Thyroid gland (tissue), 4 donors: Measurements from ENCODE around the gene SLC7A14.

Experiments used
- POLR2A ChIP-seq, 2 donors: fragments of 450-650 bp; IDR thresholded peaks; one replicate each; pipeline ENCODE4 v1.6.1; 2017; ENCODE audit warnings: antibody characterized with exemption in 2 of 2, mild to moderate bottlenecking in 2 of 2, moderate library complexity in 1 of 2
- TF ChIP-seq, protein P1 (sequence below), 6 experiments: fragments of 200-600 bp in 3 of 6; fragments of 450-650 bp in 3 of 6; sonication (generic) in 3 of 6; IDR thresholded peaks; one replicate each; pipeline ENCODE4 v1.5.1; 2016 to 2019; ENCODE audit warnings: antibody characterized with exemption in 6 of 6, mild to moderate bottlenecking in 2 of 6, inconsistent platforms in 1 of 6, moderate library complexity in 1 of 6

DNA sequence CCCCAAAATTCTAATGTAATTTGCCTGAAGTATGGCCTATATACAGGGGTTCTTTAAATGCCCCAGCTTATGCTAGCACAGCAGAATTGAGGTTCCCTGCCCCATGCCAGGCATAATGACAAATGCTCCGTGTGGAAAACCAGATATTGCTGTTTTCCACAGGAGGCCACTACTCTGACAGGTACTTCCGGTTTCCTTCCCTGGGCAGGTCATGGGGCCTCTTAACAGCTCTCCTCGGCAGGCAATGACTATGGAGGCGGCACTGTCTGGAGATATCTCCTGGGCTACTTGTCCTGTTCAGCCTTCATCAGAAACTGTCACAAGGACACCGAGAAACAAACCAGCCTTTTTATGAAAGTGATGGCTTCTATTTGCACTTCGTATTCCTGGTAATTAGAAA, 54.8 kb downstream of the SLC7A14 start:
- TF ChIP-seq, protein P1, sequence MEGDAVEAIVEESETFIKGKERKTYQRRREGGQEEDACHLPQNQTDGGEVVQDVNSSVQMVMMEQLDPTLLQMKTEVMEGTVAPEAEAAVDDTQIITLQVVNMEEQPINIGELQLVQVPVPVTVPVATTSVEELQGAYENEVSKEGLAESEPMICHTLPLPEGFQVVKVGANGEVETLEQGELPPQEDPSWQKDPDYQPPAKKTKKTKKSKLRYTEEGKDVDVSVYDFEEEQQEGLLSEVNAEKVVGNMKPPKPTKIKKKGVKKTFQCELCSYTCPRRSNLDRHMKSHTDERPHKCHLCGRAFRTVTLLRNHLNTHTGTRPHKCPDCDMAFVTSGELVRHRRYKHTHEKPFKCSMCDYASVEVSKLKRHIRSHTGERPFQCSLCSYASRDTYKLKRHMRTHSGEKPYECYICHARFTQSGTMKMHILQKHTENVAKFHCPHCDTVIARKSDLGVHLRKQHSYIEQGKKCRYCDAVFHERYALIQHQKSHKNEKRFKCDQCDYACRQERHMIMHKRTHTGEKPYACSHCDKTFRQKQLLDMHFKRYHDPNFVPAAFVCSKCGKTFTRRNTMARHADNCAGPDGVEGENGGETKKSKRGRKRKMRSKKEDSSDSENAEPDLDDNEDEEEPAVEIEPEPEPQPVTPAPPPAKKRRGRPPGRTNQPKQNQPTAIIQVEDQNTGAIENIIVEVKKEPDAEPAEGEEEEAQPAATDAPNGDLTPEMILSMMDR (IDR thresholded peaks at IDR 0.05): no peak
- TF ChIP-seq POLR2A (IDR thresholded peaks at IDR 0.05): no peak
